GM10266 (cell line): ENCODE data around the gene COPS7A.
"Not testable (repeated sequence)": the region's sequence is repeated elsewhere in the genome, so short reads cannot be mapped to it uniquely, and the experiment has no call there.

Source experiments
- DNase-seq: peaks from one replicate; pipeline ENCODE4 v3.0.0; 2012; ENCODE audit errors: extremely low spot score
- TF ChIP-seq, protein P1 (sequence below): IDR thresholded peaks from 2 replicates; pipeline ENCODE4 v1.5.1; 2012; ENCODE audit warnings: mild to moderate bottlenecking, low read depth; ENCODE audit not compliant: control insufficient read depth, insufficient read depth; ENCODE audit errors: missing control alignments

The COPS7A gene

DNA sequence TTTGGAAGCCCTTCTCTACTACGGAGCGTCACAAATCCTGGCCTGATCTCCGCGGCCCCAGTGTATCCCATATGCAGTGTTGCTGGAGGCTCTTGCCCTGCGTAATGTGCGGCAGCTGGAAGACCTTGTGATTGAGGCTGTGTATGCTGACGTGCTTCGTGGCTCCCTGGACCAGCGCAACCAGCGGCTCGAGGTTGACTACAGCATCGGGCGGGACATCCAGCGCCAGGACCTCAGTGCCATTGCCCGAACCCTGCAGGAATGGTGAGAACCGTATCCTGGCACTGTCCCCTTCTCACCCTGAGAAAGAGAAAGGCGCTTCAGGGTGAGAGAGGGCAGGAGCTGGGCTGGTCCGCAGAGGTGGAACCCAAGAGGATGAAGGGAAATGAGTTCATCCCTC is 5.3 kb downstream of the COPS7A start:
- TF ChIP-seq, protein P1, sequence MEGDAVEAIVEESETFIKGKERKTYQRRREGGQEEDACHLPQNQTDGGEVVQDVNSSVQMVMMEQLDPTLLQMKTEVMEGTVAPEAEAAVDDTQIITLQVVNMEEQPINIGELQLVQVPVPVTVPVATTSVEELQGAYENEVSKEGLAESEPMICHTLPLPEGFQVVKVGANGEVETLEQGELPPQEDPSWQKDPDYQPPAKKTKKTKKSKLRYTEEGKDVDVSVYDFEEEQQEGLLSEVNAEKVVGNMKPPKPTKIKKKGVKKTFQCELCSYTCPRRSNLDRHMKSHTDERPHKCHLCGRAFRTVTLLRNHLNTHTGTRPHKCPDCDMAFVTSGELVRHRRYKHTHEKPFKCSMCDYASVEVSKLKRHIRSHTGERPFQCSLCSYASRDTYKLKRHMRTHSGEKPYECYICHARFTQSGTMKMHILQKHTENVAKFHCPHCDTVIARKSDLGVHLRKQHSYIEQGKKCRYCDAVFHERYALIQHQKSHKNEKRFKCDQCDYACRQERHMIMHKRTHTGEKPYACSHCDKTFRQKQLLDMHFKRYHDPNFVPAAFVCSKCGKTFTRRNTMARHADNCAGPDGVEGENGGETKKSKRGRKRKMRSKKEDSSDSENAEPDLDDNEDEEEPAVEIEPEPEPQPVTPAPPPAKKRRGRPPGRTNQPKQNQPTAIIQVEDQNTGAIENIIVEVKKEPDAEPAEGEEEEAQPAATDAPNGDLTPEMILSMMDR, result no peak
- no peak for DNase-seq

DNA sequence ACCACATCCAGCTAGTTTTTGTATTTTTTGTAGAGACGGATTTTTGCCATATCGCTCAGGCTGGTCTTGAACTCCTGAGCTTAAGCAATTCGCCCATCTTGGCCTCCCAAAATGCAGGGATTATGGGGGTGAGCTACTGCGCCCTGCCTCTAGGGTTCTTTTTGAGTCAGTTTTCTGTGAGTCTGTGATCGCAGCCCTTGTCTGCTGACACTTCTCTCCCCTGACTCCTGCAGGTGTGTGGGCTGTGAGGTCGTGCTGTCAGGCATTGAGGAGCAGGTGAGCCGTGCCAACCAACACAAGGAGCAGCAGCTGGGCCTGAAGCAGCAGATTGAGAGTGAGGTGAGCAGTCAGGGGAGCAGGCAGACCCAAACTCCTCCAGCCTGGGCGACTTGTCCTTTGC is 6.3 kb downstream of the COPS7A start:
- TF ChIP-seq, protein P1, result no peak
- no peak for DNase-seq

DNA sequence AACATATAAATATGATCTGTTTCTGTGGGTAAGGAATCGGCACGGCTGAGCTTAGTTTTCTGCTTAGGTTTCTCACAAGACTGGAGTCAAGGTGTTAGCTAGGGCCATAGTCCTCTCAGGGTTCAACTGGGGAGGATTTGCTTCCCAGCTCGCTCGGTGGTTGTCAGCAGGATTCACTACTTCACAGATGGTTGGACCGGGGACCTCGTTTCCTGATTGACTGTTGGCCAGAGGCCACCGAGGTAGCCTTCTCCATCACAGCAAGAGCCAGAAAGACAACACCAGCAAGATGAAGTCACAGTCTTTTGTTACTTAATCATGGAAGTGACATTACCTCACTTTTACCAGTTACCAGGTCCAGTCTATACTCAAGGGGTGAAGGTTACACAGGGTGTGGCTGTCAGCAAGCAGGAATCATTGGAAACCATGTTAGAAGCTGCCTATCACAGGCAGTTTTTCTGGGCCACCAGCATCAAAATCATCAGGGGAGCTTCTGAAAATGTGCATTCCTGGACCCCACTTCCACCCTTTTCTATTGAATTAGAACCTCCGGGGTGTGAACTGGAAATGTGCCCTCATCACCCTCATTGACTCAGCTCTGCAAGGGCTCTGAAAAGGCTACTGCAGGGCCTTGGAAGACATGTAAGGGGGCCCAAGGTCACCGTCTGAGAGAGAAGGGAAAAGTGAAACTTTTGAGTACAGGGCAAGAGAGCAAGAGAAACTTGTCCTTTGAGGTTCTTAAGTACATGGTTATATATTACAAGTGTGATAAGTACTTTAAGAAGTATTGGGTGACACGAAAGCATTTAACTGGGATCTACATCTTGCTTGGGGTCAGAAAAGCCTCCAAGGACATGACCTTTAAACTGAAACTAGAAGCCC is 10.9 kb downstream of the COPS7A start:
- no peak for DNase-seq
- TF ChIP-seq, protein P1, result no peak

DNA sequence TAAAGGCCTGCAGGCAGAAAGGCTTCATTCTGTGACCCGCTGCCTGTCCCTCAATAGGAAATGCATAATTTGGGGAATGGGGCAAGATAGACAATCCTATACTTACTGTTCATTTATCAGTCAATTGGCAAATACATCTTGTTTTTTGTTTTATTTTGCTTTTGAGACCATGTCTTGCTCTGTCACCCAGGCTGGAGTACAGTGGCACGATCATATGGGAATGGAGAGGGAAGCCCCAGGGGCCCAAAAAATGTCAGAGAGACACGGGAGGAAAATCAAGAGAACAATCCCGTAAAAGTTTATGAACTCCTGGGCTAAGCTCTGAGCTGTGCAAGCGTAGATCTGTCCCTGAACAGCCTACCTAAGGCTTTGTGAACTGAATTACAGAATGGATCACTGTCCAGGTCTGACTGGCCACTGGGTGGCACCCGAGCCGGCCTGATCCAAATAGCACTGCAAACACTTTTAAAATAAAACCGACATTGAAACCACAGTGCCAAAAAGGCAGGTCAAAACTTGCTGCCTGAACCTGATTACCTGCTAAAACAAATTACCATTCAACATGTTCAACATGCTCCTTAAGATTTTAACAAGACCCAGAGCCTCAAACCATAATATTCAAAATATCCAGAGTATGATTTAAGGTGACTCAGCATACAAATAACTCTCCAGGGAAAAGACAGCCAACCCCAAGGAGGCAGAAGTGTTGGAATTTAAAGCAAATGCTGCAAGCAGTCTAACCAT is 11.8 kb downstream of the COPS7A start:
- TF ChIP-seq, protein P1, result peak; percentile 82
- peak; percentile 53 for DNase-seq

DNA sequence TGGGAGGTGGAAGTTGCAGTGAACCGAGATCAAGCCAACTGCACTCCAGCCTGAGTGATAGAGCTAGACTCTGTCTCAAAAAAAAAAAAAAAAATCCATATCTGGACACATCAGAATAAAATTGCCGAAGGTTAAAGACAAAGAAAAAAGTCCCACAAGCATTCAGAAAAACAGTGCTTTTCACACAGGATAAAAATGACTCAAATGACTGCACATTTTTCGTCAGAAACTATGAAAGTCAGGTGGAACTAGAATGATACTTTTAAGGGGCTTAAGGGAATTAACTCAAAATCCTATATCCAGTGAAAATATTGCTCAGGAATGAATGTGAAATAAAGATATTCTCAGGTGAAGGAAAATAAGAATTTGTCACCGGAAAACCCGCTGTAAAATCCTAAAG is 12.9 kb downstream of the COPS7A start:
- no peak for DNase-seq
- TF ChIP-seq, protein P1, result no peak

DNA sequence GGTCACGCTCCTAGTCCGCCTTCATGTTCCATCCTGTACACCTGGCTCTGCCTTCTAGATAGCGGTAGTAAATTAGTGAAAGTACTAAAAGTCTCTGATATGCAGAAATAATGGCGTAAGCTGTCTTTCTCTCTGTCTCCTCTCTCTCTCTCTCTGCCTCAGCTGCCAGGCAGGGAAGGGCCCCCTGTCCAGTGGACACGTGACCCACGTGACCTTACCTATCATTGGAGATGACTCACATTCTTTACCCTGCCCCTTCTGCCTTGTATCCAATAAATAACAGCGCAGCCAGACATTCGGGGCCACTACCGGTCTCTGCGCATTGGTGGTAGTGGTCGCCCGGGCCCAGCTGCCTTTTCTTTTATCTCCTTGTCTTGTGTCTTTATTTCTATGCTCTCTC is 18.2 kb downstream of the COPS7A start:
- DNase-seq, result not testable (repeated sequence)

DNA sequence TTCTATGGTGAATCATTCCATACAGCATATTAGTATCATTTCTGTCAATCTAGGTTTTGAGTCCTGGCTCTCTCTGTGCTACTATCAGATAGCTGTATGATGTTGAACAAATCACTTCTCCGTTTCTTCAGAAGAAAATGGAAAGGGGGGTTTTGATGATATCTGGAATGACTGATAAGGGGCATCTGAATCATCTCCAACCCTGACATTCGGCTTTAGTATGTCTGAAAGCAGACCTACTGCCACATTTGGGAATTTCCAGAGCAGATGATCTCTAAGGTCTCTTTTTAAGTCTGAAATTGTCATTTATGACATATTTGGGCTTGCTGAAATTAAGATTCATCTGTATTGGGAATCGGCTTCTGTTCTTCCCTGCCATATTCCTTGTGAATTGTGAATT is 19.0 kb downstream of the COPS7A start:
- DNase-seq, result no peak
- TF ChIP-seq, protein P1, result no peak

DNA sequence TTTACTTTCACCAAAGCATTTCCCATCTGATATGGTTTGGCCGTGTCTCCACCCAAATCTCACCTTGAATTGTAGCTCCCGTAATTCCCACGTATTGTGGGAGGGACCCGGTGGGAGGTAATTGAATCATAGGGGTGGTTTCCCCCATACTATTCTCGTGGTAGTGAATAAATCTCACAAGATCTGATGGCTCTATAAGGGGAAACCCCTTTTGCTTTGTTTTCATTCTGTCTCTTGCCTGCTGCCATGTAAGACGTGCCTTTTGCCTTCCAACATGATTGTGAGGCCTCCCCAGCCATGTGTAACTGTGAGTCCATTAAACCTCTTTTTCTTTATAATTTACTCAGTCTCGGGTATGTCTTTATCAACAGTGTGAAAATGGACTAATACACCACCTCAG is 19.5 kb downstream of the COPS7A start:
- DNase-seq, result not testable (repeated sequence)
